HG02763 (cell line): Measurements from ENCODE around the gene METTL16.

Source experiments
- ATAC-seq: cut with Tn5 transposase; IDR thresholded peaks from one replicate; pipeline ENCODE4 v1.9.1; 2021; ENCODE audit warnings: mild to moderate bottlenecking, moderate library complexity; ENCODE audit not compliant: unreplicated experiment

Gene METTL16

DNA sequence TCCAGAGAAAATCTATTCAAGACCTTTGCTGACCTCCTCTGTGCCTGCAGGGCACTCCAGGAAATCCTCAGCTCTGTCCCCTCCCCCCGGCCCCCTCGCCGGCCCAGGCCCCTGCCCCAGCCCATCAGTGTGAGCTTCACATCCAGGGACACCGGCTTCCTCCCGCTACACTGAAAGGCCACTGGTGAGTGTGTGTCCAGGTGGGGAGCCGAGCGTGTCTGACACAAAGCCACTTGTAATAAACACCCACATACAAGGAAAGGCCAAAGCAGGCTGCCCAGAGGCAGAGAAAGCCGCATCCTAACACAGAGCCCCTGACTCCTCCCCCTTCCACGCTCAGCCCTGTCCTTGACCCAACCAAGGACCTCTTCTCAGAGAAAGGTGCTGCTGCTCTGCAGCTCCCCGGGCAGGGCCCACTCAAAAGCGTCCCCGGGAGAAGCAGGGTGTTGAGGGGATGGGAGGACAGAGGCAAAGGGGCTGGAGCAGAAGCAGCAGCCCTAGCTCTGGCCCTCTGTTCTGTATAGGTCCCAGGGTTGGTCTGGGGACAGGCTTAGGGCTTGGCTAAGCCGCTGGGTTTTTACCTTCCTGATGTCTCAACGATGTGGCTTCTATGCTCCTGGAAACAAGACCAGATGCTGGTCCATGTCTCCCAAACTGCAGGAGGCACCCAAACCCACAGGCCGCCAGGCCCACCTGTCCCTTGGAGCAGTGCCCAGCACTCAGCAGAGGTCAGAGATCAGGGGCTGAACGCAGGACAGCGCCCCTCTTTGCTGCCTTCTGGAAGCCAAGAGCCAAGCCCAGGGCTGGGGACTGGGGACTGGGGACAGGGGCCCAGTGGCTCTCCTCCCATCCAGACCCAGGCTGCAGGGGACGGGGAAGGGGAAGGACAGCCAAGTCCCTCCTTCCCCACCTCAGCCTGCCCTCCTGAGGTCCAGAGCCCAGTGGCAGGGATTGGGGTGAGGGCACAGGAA is 126.2 kb downstream of the METTL16 start:
- ATAC-seq: no peak

DNA sequence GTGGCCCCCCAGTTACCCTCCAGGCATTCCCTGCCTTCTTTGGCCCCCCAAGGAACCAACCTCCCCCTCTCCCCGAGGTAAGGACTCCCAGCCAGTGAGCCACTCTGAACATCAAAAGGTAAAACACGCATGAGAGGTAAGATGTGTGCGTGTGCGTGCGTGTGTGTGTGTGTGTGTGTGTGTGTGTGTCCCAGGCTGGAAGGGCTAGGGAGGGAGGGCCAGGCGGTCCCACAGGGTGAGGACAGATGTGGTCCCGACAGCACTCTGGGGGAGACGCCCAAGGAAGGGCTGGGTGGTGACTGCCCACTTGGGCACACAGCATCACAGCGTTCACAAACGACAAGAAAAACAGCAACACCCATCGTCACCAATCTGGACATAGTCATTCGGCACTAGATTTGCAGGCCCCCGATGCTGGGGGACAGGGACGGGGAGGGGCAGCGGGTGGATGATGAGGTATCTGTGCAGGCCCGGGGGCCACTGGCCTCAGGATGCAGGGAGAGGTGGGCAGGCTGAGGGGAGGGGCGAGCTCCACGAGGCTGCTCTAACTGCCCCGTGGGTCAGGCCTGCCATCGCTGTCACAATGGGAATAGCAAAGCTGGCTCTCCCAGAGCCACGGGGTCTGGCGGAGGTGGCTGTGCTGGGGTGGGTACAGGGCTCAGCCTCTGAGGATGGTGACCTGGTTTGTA is 127.1 kb downstream of the METTL16 start:
- ATAC-seq: no peak

DNA sequence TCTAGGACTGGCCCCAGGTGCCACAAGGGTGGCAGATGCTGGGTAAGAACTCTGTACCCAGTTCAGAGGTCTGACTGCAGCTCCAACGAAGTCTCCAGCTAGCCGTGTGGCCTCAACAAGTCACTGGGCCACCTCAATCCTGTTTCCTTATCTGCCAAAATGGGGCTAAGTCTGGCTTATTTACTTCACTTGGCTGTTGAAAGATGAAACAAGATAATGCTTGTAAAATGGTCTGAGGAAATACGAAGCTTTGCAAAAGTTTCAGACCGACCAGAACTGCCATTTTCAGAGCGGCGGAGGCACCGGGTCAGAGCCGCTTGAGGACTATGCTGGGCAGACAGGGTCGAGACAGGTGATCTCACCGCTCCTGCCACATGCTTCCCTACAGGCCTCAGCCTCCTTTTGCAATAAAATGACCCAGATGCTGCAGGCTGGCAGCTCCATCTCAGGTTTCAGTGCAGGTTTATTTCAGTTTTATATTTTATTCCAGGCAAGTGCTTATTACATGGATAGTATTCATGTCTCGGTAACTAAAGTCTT is 128.0 kb downstream of the METTL16 start:
- ATAC-seq: no peak

- ATAC-seq: no peak
Measured at GRCh38 chr17:2380950-2381649, 130.6 kb downstream of the METTL16 start.

- ATAC-seq: no peak
Measured at GRCh38 chr17:2380226-2380922, 131.3 kb downstream of the METTL16 start.

DNA sequence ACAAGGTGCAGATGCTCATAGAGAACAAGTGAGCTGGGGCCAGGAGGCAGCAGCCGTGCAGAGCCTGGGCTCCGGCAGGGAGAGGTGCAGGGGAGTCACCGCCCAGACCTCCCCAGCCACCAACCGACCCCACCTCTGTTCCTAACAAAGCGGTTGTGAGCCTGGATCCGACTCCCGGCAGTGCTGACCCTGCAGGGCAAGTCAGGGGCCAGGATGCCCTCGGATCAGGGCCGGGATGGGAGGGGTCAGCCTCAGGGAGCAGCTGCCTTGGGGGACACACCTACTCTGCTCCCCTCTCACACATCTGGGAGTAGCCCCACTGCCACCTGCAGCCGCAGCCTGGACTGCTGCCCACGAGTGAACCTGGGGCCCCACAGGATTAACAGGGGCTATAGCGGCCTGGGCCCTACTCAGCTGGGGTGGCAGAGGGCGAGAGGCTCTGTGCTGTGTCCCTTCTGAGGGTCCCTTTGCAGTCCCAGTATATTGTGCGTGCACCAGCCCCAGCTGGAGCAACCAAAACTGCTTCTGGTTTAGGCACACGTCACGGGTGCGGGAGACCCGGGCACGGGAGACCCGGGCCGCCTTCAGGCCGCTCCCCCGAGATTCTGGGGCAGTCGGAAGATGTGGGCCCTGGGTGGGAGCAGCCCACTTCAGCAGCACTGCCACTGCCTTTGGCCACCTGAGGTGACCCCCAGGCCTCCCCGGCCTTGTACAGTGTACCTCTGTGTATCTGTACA is 132.0 kb downstream of the METTL16 start:
- ATAC-seq: no peak

GRCh38 chr17:2378905-2379304 is 132.8 kb downstream of the METTL16 start:
- no peak for ATAC-seq

DNA sequence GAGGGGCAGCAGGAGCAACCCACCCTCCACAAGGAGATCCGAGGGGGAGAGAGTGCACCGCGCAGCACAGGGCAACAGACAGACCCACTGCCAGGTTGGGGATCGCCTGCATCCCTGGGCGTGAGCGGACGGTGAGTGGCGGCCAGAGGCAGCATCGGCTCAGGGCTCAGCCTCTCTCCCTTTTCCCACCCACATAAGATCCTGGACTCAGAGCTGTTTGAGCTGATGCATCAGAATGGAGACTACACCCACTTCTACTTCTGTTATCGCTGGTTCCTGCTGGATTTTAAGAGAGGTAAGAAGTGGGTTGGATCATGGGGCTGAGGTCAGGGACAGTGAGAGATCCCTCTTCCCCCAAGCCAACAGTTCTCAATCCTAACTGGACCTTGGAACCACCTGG is 134.0 kb downstream of the METTL16 start:
- ATAC-seq: no peak

- ATAC-seq: no peak
Measured at GRCh38 chr17:2376107-2376506, 135.6 kb downstream of the METTL16 start.

DNA sequence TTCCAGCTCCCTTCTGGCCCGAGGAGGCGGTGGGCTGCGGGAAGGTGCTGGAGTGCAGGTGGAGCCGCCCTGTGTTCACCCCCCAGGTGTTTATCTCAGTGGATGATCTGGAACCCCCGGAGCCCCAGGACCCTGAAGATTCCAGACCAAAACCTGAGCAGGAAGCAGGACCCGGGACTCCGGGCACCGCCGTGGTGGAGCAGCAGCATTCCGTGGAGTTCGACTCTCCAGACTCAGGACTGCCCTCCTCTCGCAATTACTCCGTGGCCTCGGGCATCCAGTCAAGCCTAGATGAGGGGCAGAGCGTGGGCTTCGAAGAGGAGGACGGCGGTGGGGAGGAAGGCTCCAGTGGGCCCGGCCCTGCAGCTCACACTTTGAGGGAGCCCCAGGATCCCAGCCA is 136.3 kb downstream of the METTL16 start:
- ATAC-seq: no peak

DNA sequence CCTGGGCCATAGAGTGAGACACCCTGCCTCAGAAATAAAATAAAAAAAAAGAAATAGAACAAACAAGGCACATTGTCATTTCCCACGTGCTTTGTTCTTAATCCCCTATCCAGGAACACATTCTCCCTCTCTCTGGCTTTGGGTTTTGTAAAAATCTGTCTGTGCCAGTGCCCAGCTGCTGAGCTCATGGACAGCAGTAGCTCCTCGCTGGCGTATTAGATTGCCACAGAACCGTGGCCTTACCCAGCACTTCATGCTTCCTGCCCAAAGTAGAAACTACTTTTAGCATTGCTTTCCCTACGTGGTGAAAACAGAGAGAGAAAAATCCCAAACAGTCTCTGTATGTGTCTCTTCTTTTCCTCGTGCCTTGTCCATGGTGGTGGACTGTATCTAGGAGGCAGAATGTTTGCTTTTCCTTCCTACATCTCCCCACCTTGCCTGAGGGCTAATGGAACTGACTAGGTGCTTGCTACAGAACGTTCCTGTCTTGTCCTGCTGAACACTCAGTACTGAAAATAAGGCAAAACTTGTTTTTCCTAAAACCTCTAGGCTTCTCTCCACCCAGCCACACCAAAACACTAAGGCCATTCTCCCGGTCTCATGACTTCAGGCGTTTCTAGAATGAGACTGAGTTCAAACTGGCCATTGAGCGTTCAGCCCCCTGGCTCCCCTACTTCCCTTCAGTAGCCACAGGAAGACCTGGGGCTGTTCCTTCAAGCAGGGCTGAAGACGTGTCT is 137.0 kb downstream of the METTL16 start:
- ATAC-seq: no peak

- no peak for ATAC-seq
Measured at GRCh38 chr17:2373179-2373578, 138.5 kb downstream of the METTL16 start.

- ATAC-seq: no peak
Measured at GRCh38 chr17:2372681-2373080, 139.0 kb downstream of the METTL16 start.

DNA sequence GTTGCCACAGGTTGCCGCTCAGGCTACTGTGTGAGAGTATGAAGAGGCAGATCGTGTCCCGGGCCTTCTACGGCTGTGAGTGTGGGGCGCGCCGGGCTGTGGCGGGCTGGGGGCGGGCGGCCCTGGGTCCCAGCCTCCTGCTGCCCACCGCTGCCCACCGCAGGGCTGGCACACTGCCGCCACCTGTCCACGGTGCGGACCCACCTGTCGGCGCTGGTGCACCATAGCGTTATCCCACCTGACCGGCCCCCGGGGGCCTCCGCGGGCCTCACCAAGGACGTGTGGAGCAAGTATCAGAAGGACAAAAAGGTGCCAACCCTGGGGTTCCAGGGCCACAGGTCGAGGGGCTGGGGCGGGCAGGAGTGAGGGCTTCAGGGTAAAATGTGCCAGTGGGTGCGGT is 139.5 kb downstream of the METTL16 start:
- no peak for ATAC-seq

DNA sequence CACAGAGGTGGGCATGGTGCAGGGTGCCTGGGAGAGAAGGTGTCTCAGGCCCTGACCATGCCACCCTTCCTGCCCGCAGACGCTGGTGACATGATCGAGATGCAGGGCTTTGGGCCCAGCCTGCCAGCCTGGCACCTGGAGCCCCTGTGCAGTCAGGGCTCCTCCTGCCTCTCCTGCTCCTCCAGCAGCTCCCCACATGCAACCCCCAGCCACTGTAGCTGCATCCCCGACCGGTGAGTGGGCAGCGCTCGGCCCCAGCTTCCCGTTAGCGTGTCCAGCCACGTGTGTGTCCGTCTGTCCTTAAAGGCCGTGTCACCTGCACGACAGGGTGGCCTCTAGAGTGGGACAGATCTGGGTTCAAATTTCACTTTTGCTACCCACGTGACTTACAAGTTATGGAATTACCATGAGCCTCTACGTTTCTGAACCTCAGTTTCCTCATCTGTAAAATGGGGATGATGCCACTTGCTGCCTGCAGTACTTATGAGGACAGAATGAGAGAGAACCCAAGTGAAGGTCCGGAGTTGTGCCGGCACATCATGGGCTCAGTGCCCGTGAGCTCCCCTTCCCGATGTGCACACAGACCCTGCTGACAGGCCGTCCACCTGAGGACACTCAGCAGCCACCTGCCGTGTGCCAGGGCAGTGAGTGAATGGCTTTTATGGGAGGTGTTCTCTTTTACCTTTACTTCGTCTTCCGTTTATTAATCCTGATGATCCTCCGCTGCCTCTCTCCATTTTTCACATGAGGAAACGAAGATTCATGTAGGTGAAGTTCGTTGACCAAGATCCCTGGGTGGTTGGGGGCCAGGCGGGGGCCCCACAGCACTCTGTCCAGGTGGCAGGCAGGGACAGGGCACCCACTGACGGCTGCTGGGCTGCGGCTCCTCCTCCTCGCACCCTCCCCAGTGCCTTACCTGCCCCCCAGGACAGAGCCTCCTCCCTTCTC is 140.2 kb downstream of the METTL16 start:
- ATAC-seq: no peak

DNA sequence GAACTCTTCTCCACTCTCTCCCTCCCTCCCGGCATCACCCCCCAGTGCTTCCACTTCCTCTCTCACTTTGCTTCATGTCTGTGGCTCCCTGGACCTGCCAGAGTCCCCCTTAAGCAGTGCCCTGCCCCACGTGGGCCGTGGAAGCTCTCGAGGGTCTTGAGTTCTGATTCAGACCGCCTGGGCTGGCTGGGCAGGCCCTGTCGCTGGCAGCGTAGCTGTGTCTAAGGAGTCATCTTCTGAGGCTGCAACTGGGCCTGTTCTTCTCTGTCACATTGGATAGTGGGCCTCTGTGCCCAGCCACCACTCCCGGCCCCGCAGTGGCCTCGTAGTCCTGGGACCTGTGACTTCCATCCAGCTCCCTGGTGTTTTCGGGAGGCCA is 141.5 kb downstream of the METTL16 start:
- ATAC-seq: no peak

GRCh38 chr17:2369551-2370210 is 142.0 kb downstream of the METTL16 start:
- no peak for ATAC-seq

GRCh38 chr17:2369039-2369438 is 142.6 kb downstream of the METTL16 start:
- no peak for ATAC-seq
